GM19043 (cell line): ENCODE data around the gene PRDM5.
"Not testable (repeated sequence)": the region's sequence is repeated elsewhere in the genome, so short reads cannot be mapped to it uniquely, and the experiment has no call there.

ENCODE experiments used
- ATAC-seq: cut with Tn5 transposase; IDR thresholded peaks from one replicate; pipeline ENCODE4 v1.9.1; 2021; ENCODE audit warnings: low read depth; ENCODE audit not compliant: unreplicated experiment

Gene PRDM5

GRCh38 chr4:120769227-120769626 is 153.3 kb downstream of the PRDM5 start:
- no peak for ATAC-seq

DNA sequence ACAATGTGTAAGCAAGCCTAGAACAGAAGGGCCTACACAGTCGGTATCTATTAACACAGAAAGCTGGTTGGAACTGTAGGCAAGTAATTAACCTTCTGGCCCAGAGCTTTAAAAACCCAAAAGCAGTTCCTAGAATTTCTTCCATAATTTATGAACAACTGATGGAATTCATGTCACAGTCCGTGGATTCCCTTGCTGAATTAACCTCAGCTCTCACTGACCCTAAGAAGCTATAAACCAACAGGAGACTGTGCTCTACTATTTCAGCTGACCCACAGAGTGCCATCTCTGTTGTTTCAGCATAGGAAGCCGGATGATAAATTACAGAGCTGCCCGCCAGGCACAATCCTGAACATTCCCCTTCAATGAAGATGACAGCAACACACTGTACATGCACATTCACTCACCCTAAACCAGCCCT is 157.3 kb downstream of the PRDM5 start:
- ATAC-seq: no peak

GRCh38 chr4:120763650-120764049 is 158.9 kb downstream of the PRDM5 start:
- ATAC-seq: no peak

- no peak for ATAC-seq
Observed at GRCh38 chr4:120761070-120761469, 161.5 kb downstream of the PRDM5 start.

DNA sequence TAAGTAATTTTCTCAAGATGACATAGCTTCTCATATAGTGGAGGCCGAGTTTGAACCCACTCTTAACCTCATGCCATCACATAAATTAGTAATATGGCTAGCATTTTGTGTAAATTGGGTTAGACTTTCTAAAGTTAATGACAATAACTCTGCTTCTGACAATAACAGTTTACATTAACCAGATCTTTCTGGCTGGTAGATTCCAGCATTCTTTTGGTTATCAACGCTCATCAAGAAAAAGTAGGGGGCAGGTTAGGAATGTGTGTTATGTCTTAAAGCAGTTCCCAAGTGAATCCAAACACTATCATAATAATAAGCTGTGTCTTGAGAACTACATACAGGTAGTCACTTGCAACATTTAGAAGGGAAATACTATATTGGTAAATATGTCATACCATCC is 162.5 kb downstream of the PRDM5 start:
- ATAC-seq: no peak

DNA sequence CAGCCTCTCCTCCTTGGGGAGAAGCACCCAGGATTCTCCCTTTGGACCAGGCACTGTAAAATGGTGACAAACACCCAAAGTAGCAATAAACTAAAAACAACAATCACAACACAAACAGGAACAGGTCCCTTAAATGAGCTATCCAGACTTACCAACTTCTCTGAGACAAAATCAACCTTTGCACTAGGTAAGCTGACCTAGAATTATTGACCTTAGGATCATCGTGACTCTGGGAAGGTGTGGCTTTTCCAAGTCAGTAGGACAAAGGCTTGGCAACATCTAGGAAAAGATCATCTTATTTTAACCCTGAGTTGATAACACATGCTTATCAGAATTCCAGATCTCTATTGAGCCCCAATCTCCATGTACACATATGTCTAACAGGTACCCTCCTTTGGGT is 166.7 kb downstream of the PRDM5 start:
- ATAC-seq: no peak

GRCh38 chr4:120754590-120754989 is 167.9 kb downstream of the PRDM5 start:
- ATAC-seq: no peak

DNA sequence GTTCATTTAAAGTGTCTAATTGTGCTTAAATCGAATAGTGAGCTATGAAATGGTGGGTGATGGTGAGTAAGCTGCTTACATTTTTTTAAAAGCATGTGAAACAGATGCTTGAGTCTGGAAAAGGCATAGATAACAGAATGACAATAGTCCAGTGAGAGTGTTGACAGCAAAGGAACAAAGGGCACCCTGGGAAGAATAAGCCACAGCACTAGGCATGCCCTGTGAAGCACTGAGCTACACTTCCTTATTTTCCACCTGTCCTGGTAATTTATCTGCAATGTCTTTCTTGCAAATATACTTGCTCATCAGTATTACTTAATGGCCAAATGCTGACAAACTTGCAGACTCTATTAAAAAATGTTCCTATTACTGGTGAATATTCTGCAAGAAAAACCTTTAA is 168.7 kb downstream of the PRDM5 start:
- no peak for ATAC-seq

DNA sequence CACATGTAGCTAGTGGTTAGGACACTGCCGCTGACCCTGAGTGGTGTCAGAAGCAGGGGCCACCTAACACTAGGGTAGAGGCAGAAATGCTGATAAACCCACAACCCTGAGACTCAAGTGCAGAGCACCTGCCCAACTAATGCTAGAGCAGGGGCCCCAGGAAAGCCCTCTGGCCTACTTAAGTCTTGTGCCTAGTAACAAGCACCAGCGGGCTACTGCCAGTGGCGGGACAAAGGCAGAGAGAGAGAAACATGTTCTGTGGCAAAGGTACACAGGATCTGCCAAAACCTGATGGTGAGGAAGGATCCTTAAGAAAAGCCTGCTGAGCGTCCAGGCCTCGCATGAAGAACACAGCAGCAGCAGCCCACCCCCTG is 172.4 kb downstream of the PRDM5 start:
- ATAC-seq: no peak

- ATAC-seq: peak; percentile 91
Observed at GRCh38 chr4:120749445-120750151, 172.9 kb downstream of the PRDM5 start.

DNA sequence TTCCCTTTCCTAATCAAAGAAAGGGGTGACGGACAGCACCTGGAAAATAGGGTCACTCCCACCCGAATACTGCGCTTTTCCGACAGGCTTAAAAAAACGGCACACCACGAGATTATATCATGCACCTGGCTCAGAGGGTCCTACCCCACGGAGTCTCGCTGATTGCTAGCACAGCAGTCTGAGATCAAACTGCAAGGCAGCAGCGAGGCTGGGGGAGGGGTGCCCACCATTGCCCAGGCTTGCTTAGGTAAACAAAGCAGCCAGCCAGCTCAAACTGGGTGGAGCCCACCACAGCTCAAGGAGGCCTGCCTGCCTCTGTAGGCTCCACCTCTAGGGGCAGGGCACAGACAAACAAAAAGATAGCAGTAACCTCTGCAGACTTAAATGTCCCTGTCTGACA is 180.9 kb downstream of the PRDM5 start:
- ATAC-seq: not testable (repeated sequence)

GRCh38 chr4:120736312-120736711 is 186.2 kb downstream of the PRDM5 start:
- no peak for ATAC-seq

- no peak for ATAC-seq
Observed at GRCh38 chr4:120733968-120734367, 188.6 kb downstream of the PRDM5 start.

- ATAC-seq: no peak
Observed at GRCh38 chr4:120733054-120733453, 189.5 kb downstream of the PRDM5 start.

GRCh38 chr4:120731561-120731960 is 191.0 kb downstream of the PRDM5 start:
- no peak for ATAC-seq

DNA sequence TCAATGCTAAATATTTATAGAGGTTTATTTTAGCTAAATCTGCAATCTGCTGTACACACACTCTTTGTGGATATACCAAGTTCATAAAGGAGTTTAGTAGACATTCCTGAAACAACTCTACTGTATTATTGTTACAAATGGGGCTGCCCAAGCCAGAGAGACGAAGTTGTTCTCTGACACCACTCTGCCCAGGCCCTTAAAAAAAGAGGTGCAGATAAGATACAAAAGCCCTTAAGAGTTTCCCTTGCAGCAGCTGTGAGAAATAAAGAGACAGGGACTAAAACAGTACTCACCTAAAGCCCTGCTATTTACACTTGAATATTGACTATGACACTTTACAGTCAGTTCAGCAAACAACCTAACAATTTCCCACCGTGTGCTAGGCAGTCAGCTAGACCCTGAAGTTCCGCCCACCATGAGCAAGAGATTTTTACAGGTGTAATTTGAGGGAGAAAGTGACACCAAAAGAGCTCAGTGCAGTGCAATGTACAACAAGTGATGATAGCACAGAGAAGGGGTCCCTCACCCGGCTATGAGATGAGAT is 191.7 kb downstream of the PRDM5 start:
- no peak for ATAC-seq

DNA sequence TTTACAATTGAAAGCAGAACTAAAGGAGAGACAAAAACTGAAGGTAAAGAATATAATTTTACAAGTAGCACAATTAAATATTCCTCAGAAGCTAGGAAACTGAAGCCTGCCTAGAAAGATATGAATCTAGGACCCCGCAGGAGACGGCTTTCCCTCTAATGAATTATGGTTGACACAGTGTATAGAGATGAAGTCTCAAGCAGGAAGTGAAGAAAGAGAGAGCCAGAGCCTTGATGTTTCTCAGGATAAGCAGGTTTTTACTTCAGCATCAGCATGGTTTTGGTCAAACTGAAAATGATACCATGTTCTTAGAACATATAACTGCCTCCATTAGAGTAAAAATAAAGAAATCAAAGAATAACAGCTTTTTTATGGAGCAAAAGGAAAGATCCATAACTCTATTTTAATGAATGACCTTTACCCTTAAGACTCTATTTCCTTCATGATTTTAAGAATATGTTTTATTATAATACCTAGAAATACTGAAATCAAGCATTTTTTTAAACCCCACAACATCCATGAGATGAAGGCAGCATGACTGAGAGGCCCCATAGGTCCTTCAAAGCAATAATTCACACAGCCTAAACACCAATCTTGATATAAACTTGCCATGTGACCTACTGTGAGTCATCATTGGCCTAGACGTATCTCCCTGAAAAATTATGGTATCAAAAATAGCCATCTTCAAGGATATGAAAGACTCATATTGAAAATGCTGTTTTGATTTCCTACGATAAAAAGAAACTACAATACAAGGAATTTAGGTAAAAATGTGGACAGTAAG is 193.4 kb downstream of the PRDM5 start:
- ATAC-seq: no peak

DNA sequence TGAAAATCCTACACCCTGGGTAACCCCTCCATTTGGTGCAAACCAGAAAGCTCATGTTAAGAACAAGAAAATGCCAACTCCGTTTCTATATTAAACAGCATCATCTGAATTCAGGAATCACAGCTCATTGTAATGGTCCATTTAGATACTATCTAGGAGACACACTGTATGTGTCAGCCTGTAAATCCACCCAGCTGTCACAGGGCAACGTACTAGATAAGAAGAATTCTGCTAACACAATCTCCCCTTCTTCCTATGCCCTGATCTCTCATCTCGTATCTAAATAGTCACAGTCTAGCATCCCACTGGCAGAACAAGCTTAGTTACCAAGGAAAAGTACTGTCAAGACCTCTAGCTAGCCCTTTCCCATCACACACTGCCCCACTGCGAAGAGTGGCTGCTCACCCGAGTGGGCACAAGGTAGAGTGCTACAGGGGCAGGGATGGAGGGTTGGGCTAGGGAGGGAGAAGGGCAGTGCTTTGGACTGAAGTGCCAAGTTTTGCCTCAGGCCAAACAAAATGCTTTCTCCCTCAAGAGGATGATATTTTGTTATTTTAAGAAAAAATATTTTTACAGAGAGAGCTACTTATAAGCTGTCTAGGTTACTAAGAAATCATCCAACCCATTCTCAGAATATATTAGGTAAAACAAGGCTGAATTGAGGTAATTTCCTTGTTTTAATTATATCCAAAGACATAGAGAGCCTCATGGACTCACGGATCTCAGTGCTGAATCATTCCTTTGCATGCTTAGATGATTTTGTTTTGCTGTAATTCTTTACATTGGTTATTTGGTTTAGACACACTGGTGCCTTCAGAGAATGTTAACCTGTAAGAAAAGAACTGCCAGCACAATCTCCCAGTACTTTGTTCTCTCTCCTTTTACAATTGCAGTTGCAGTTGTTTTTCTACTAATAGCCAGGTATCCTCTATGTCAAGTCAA is 196.6 kb downstream of the PRDM5 start:
- no peak for ATAC-seq

DNA sequence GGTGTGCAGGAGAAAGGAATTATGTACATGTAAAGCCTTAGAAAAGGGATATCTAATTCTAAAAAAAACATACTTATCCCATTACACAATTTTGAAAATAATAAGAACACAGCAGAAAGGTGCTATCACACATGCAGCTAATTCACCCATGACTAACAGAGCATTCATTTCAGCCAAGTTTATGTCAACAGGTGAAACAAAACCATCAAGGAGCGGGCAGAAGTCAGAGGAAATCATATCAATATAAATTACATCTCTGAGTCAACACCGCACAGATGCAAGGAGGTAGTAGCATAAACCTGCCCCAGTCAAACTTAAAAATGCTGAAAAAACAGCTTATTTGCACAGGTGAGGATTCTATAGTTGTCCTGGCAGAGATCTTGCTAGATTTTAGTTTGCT is 197.9 kb downstream of the PRDM5 start:
- no peak for ATAC-seq

GRCh38 chr4:120723986-120724385 is 198.5 kb downstream of the PRDM5 start:
- no peak for ATAC-seq

GRCh38 chr4:120723105-120723504 is 199.4 kb downstream of the PRDM5 start:
- no peak for ATAC-seq
